K562 (cell line): ENCODE measurements around the gene TSPAN14. TPM values are rescaled to one million over a fixed set of nuclear protein-coding genes. Genes with fewer than 3 reads are reported as not detected.

Experiments
- ATAC-seq: fragments of 200-7000 bp; cut with Tn5 transposase; 3 replicates; pipeline ENCODE4 v1.9.1; 2020; ENCODE audit warnings: moderate library complexity
- BruUV-seq: library from RNA; stranded (reverse); fragments of 400-500 nt; replicated peaks from 2 replicates; lab custom pipeline; 2021; lab: Mats Ljungman, UMichigan
- CTCF ChIA-PET: fragments of 300-600 bp; formaldehyde crosslinking; extraction: SDS; loops from one replicate; lab custom pipeline; 2021; ENCODE audit warnings: low intra/inter-chr PET ratio; lab: Yijun Ruan, JAX
- POLR2A ChIA-PET: fragments of 300-600, 350-650 bp; sonication (Branson Sonifier 250); formaldehyde crosslinking; extraction: SDS; loops from one replicate; lab custom pipeline; 2021; ENCODE audit warnings: antibody characterized with exemption, inconsistent platforms; lab: Yijun Ruan, JAX
- DNase-seq, 4 experiments: peaks; one replicate each; pipeline versions ENCODE4 v3.0.0 to v3.0.0-alpha.2; 2011 to 2018; ENCODE audit warnings: low spot score in 3 of 4, mixed read lengths in 3 of 4; ENCODE audit errors: extremely low read depth in 1 of 4
- FAIRE-seq: peaks from 2 replicates; lab custom pipeline; 2011; peaks lifted over from hg19 to GRCh38; lab: Jason Lieb, UNC
- H2AFZ ChIP-seq: 2 replicates; pipeline ENCODE4 v1.6.0; 2011; ENCODE audit warnings: low read depth, low read length, control low read depth, inconsistent platforms
- H3K27ac ChIP-seq: fragments of 200-600 bp; 3 replicates; pipeline ENCODE4 v1.8.0; 2011; ENCODE audit warnings: low read depth, mild to moderate bottlenecking, control low read depth, inconsistent platforms, low read length, moderate library complexity, mixed read lengths; ENCODE audit errors: extremely low read depth
- H3K27me3 ChIP-seq, 2 experiments: fragments of 300-600 bp in 1 of 2; 2 replicates in 1 of 2; 3 replicates in 1 of 2; pipeline versions ENCODE4 v1.6.0 to v1.8.0; 2011; ENCODE audit warnings: inconsistent platforms in 2 of 2, low read length in 2 of 2, mild to moderate bottlenecking in 1 of 2, mixed read lengths in 1 of 2, moderate library complexity in 1 of 2; ENCODE audit not compliant: control insufficient read depth in 2 of 2, insufficient read depth in 2 of 2
- H3K36me3 ChIP-seq: fragments of 300-600 bp; 3 replicates; pipeline ENCODE4 v1.8.0; 2011; ENCODE audit warnings: mild to moderate bottlenecking, low read length, inconsistent platforms; ENCODE audit not compliant: control insufficient read depth, insufficient read depth
- H3K4me1 ChIP-seq, 2 experiments: fragments of 200-600 bp in 1 of 2; replicated peaks in 1 of 2; 2 replicates in 1 of 2; 3 replicates in 1 of 2; pipeline versions ENCODE4 v1.5.1 to v1.8.0; 2011; ENCODE audit warnings: inconsistent platforms in 2 of 2, low read length in 2 of 2, mild to moderate bottlenecking in 1 of 2, mixed read lengths in 1 of 2, moderate library complexity in 1 of 2; ENCODE audit not compliant: control insufficient read depth in 2 of 2, insufficient read depth in 2 of 2
- H3K4me2 ChIP-seq: 2 replicates; pipeline ENCODE4 v1.6.1; 2011; ENCODE audit warnings: low read length, control low read depth, inconsistent platforms, mixed read lengths; ENCODE audit not compliant: insufficient read depth
- H3K4me3 ChIP-seq: fragments of 200-600 bp; sonication (generic), shearing (Covaris generic); 2 replicates; pipeline ENCODE4 v1.5.1; 2016; ENCODE audit warnings: control low read depth, inconsistent platforms
- H3K79me2 ChIP-seq: fragments of 200-600 bp; 3 replicates; pipeline ENCODE4 v1.8.0; 2011; ENCODE audit warnings: low read length, inconsistent platforms; ENCODE audit not compliant: control insufficient read depth, insufficient read depth
- H3K9ac ChIP-seq, 2 experiments: 2 replicates each; pipeline versions ENCODE4 v1.6.0 to v1.6.1; 2011; ENCODE audit warnings: low read depth in 2 of 2, low read length in 2 of 2, control low read depth in 1 of 2, inconsistent platforms in 1 of 2, mild to moderate bottlenecking in 1 of 2, mixed read lengths in 1 of 2; ENCODE audit not compliant: insufficient read depth in 1 of 2
- H3K9me1 ChIP-seq: one replicate; pipeline ENCODE4 v1.6.0; 2011; ENCODE audit warnings: inconsistent platforms, mild to moderate bottlenecking, low read length, moderate library complexity; ENCODE audit not compliant: control insufficient read depth, insufficient read depth
- H3K9me3 ChIP-seq: replicated peaks from 2 replicates; pipeline ENCODE4 v1.5.1; 2011; ENCODE audit warnings: low read depth, low read length, inconsistent platforms; ENCODE audit not compliant: control insufficient read depth, insufficient read depth
- H4K20me1 ChIP-seq: replicated peaks from 2 replicates; pipeline ENCODE4 v1.6.1; 2011; ENCODE audit warnings: low read length, inconsistent platforms, mixed read lengths; ENCODE audit not compliant: control insufficient read depth, insufficient read depth
- HMG20A ChIP-seq: fragments of 450-650 bp; formaldehyde crosslinking; conservative IDR thresholded peaks from 2 replicates; pipeline ENCODE4 v1.4.0; 2020; ENCODE audit warnings: mild to moderate bottlenecking, mixed read lengths
- MEF2D ChIP-seq: conservative IDR thresholded peaks from 2 replicates; pipeline ENCODE4 v1.6.1; 2016; ENCODE audit warnings: low read depth, missing genetic modification characterization, missing compliant biosample characterization
- SPI1 ChIP-seq: IDR thresholded peaks from 2 replicates; pipeline ENCODE4 v1.6.1; 2011; ENCODE audit warnings: low read depth, low read length, control low read depth, borderline replicate concordance
- VEZF1 ChIP-seq: fragments of 200-800 bp; sonication (Bioruptor generic); IDR thresholded peaks from 2 replicates; pipeline ENCODE4 v1.6.1; 2017; ENCODE audit warnings: missing genetic modification characterization, missing compliant biosample characterization
- ZNF253 ChIP-seq: fragments of 250-450 bp; sonication (Bioruptor Pico); conservative IDR thresholded peaks from 2 replicates; pipeline ENCODE4 v1.6.1; 2021; ENCODE audit warnings: mild to moderate bottlenecking
- WGBS: fragments of 100-300 bp; shearing (Covaris generic); methylation state at CpG from one replicate; pipeline ENCODE4 v1.1.6; 2016; ENCODE audit warnings: low coverage, mixed read lengths; ENCODE audit not compliant: insufficient coverage; ENCODE audit errors: missing lambda C conversion rate; 5-methylcytosine and 5-hydroxymethylcytosine counted together
- in situ Hi-C: fragments of 300-500 bp; cut with MboI; formaldehyde crosslinking; loops from 4 replicates; pipeline ENCODE4 v1.15.0; 2018; ENCODE audit warnings: inconsistent platforms, mixed read lengths
- intact Hi-C: fragments of 100-400 bp; cut with micrococcal nuclease; formaldehyde crosslinking; loops from 2 replicates; pipeline ENCODE4 v1.14.2; 2022
- polyA plus RNA-seq, 8 experiments: library from polyadenylated mRNA; depleted of rRNA in 4 of 8; stranded (reverse) in 5 of 8; unstranded in 3 of 8; fragments of >200 nt; fragmentation: Nextera tagmentation in 2 of 8; fragmentation: Illumina TruSeq in 1 of 8; extraction: Ambion mirVana in 2 of 8; extraction: Trizol in 1 of 8; gene quantifications; 2 replicates each; pipeline versions ENCODE4 v1.2.1 to v1.2.3, GENCODE V29; 2011 to 2014; ENCODE audit warnings: inconsistent platforms in 1 of 8, missing spikeins in 1 of 8
- total RNA-seq, 7 experiments: library from RNA; depleted of rRNA in 6 of 7; stranded (reverse); fragments of >200 nt in 6 of 7; fragmentation: Illumina TruSeq in 2 of 7; extraction: Trizol in 2 of 7; gene quantifications; 2 replicates each; pipeline versions ENCODE4 v1.2.1 to v1.2.3, GENCODE V29; 2011 to 2021; ENCODE audit warnings: low replicate concordance in 1 of 7

The TSPAN14 gene
- total and polyA plus RNA-seq, 9 of the 15 experiments (the other 6 are each of a cell fraction or from before 2014, with no cell fraction given), result 5.8 to 92.9 (median 23.3) TPM

DNA sequence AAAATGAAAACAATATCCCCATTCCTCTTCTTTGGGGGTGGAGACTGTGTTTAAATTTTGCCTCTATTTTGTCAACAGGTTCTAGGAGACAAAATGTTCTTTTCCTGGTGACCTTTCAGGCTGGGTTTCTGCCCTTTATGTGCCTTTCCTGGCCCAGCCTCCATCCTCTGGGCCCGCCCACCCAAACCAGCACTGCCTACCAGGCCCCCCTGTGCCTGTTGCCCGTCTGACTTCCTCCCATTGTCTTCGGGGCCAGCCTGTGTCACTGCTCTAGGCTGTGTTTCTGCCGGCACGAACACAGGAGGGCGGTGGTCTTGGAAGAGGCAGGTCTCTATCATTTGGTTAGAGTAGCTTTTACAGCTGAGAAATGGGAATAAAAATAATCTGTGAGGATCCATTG, 13.9 kb downstream of the TSPAN14 start:
- Histone ChIP-seq H3K27ac (peak overlapping the region; percentile 89), H3K79me2 (peaks cover 98% of the 10 kb centered on the region), H3K27me3 (no peaks in the 10 kb centered on the region), H3K9ac (peak overlapping the region; percentile 71 to 76; a peak in 2 of 4 replicates), H4K20me1 (peaks cover 7% of the 10 kb centered on the region; the same call in 1 of the 2 replicates), H3K9me3 (no peaks in the 10 kb centered on the region), H2AFZ (no peak overlapping the region), H3K4me1 (peaks cover 36 to 54% of the 10 kb centered on the region in 2 experiments), H3K4me2 (peak overlapping the region; percentile 77; the same call in 1 of the 2 replicates), H3K4me3 (no peak overlapping the region), H3K36me3 (peaks cover 63% of the 10 kb centered on the region), H3K9me1 (no peaks in the 10 kb centered on the region)
- ATAC-seq (peak; percentile 40), DNase-seq (peak in 3 of 4 experiments; percentile 51 to 58 (median 57)), FAIRE-seq (peak; percentile 48)
- no TSS peak for BruUV-seq
- POLR2A ChIA-PET, result interaction anchor here (1.2 to 2.6 kb wide), 3 partner anchors 9 to 36 kb away, joined by 4 to 19 read pairs (median 11); no protein-coding TSS in a partner anchor
- CTCF ChIA-PET, result no interaction called here
- intact Hi-C loops (no loop called here), in situ Hi-C loops (no loop called here)
- TF ChIP-seq SPI1, result 0 out of 2 replicates have a peak, but pooled peaks have one; percentile 42
- TF ChIP-seq HMG20A, result no peak
- no peak for TF ChIP-seq MEF2D (tag)
- no peak for TF ChIP-seq ZNF253 (CRISPR knock-in tag)
- peak; percentile 66 for TF ChIP-seq VEZF1 (CRISPR knock-in tag)
- WGBS, result 48% methylated on average over 6 of the region's 6 CpGs
